ENCODE results near the gene PDLIM3. TPM values are rescaled to one million over a fixed set of nuclear protein-coding genes. Genes with fewer than 3 reads are reported as not detected.
A peak's percentile ranks its signal among the peaks of the same experiment; 100 is the strongest.

Gene PDLIM3
- total and polyA plus RNA-seq, 9 of the 15 experiments (the other 6 are each of a cell fraction or from before 2014, with no cell fraction given) = 0.06 TPM; not detected in 8

- TF ChIP-seq, protein P1, sequence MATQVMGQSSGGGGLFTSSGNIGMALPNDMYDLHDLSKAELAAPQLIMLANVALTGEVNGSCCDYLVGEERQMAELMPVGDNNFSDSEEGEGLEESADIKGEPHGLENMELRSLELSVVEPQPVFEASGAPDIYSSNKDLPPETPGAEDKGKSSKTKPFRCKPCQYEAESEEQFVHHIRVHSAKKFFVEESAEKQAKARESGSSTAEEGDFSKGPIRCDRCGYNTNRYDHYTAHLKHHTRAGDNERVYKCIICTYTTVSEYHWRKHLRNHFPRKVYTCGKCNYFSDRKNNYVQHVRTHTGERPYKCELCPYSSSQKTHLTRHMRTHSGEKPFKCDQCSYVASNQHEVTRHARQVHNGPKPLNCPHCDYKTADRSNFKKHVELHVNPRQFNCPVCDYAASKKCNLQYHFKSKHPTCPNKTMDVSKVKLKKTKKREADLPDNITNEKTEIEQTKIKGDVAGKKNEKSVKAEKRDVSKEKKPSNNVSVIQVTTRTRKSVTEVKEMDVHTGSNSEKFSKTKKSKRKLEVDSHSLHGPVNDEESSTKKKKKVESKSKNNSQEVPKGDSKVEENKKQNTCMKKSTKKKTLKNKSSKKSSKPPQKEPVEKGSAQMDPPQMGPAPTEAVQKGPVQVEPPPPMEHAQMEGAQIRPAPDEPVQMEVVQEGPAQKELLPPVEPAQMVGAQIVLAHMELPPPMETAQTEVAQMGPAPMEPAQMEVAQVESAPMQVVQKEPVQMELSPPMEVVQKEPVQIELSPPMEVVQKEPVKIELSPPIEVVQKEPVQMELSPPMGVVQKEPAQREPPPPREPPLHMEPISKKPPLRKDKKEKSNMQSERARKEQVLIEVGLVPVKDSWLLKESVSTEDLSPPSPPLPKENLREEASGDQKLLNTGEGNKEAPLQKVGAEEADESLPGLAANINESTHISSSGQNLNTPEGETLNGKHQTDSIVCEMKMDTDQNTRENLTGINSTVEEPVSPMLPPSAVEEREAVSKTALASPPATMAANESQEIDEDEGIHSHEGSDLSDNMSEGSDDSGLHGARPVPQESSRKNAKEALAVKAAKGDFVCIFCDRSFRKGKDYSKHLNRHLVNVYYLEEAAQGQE (IDR thresholded peaks at IDR 0.05; ENCODE audit: borderline replicate concordance) = peak; percentile 48; the same call in 1 of the 2 replicates
- TF ChIP-seq, protein P1 (CRISPR knock-in tag; IDR thresholded peaks at IDR 0.05; ENCODE audit: low read depth) = peak; percentile 31; the same call in 1 of the 2 replicates
- TF ChIP-seq ZFX (CRISPR knock-in tag; IDR thresholded peaks at IDR 0.05) = peak; percentile 28; the same call in 1 of the 2 replicates
- TF ChIP-seq ATF1 (CRISPR knock-in tag; IDR thresholded peaks at IDR 0.05) = no peak
- TF ChIP-seq ATF1 (tag; IDR thresholded peaks at IDR 0.05) = peak; percentile 18; the same call in 1 of the 2 replicates
- TF ChIP-seq ZNF354B (CRISPR knock-in tag; IDR thresholded peaks at IDR 0.05) = no peak
- TF ChIP-seq, protein P2, sequence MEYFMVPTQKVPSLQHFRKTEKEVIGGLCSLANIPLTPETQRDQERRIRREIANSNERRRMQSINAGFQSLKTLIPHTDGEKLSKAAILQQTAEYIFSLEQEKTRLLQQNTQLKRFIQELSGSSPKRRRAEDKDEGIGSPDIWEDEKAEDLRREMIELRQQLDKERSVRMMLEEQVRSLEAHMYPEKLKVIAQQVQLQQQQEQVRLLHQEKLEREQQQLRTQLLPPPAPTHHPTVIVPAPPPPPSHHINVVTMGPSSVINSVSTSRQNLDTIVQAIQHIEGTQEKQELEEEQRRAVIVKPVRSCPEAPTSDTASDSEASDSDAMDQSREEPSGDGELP (CRISPR knock-in tag; IDR thresholded peaks at IDR 0.05; ENCODE audit: borderline replicate concordance) = peak; percentile 19; the same call in 1 of the 2 replicates
- no peak for TF ChIP-seq FOXM1 (IDR thresholded peaks at IDR 0.05; ENCODE audit: low read depth)
- TF ChIP-seq FOXM1 (CRISPR knock-in tag; IDR thresholded peaks at IDR 0.05; ENCODE audit: low read depth) = no peak
- no peak for TF ChIP-seq CBX2 (IDR thresholded peaks at IDR 0.05; ENCODE audit: insufficient read depth, low read length, poor library complexity, severe bottlenecking)
- TF ChIP-seq ZKSCAN1 (IDR thresholded peaks at IDR 0.05; ENCODE audit: low read depth, low read length) = no peak
- TF ChIP-seq USF2 (CRISPR knock-in tag; IDR thresholded peaks at IDR 0.05) = 0 out of 2 replicates have a peak, but pooled peaks have one; percentile 4
- TF ChIP-seq, protein P3, sequence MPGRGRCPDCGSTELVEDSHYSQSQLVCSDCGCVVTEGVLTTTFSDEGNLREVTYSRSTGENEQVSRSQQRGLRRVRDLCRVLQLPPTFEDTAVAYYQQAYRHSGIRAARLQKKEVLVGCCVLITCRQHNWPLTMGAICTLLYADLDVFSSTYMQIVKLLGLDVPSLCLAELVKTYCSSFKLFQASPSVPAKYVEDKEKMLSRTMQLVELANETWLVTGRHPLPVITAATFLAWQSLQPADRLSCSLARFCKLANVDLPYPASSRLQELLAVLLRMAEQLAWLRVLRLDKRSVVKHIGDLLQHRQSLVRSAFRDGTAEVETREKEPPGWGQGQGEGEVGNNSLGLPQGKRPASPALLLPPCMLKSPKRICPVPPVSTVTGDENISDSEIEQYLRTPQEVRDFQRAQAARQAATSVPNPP (IDR thresholded peaks at IDR 0.05; ENCODE audit: borderline replicate concordance, insufficient read depth, insufficient read length) = no peak
- TF ChIP-seq U2AF2 (optimal IDR thresholded peaks at IDR 0.05; ENCODE audit: low read depth, low read length) = no peak
- TF ChIP-seq ZNF253 (CRISPR knock-in tag; conservative IDR thresholded peaks at IDR 0.05) = no peak
These were observed 63.8 kb downstream of the PDLIM3 start, which contains the start of gene CCDC110 (continued) for GRCh38 chr4:185471235-185472102.

Data from K562 (cell line).